BLaER1 (cell line): Measurements from ENCODE around the gene GUCA1A.
"Not testable (repeated sequence)": the region's sequence is repeated elsewhere in the genome, so short reads cannot be mapped to it uniquely, and the experiment has no call there.

Experiments used
- H3K27ac ChIP-seq: shearing (Covaris generic); formaldehyde crosslinking; 2 replicates; pipeline ENCODE4 v1.8.1; 2022
- H3K27me3 ChIP-seq: shearing (Covaris generic); formaldehyde crosslinking; 2 replicates; pipeline ENCODE4 v1.8.1; 2022
- H3K36me3 ChIP-seq: shearing (Covaris generic); formaldehyde crosslinking; 2 replicates; pipeline ENCODE4 v1.8.1; 2022
- H3K4me1 ChIP-seq: shearing (Covaris generic); formaldehyde crosslinking; 2 replicates; pipeline ENCODE4 v1.8.1; 2022
- H3K4me2 ChIP-seq: shearing (Covaris generic); formaldehyde crosslinking; 2 replicates; pipeline ENCODE4 v1.8.1; 2022
- H3K4me3 ChIP-seq: shearing (Covaris generic); formaldehyde crosslinking; 2 replicates; pipeline ENCODE4 v1.8.1; 2022
- H3K9ac ChIP-seq: shearing (Covaris generic); formaldehyde crosslinking; 2 replicates; pipeline ENCODE4 v1.8.1; 2022
- H3K9me3 ChIP-seq: shearing (Covaris generic); formaldehyde crosslinking; 2 replicates; pipeline ENCODE4 v1.8.1; 2022
- H4K20me1 ChIP-seq: shearing (Covaris generic); formaldehyde crosslinking; 2 replicates; pipeline ENCODE4 v1.8.1; 2022
- Cebpa-rat ChIP-seq: shearing (Covaris generic); IDR thresholded peaks from 2 replicates; pipeline ENCODE4 v1.8.1; 2022

GUCA1A gene

GRCh38 chr6:42203183-42203582 is 30.0 kb downstream of the GUCA1A start:
- H3K36me3 ChIP-seq: peaks cover 92% of the 10 kb centered on the region
- no peak overlapping the region for H3K27ac ChIP-seq
- H3K4me1 ChIP-seq: peaks cover 12% of the 10 kb centered on the region

GRCh38 chr6:42204768-42205282 is 31.7 kb downstream of the GUCA1A start:
- H3K27ac ChIP-seq: no peak overlapping the region
- H3K27me3 ChIP-seq: no peaks in the 10 kb centered on the region
- no peak overlapping the region for H3K4me2 ChIP-seq
- no peak for TF ChIP-seq Cebpa-rat
- peaks cover 8% of the 10 kb centered on the region; the same call in 1 of the 2 replicates for H3K9me3 ChIP-seq
- H3K4me3 ChIP-seq: no peak overlapping the region
- no peaks in the 10 kb centered on the region for H4K20me1 ChIP-seq
- no peak overlapping the region for H3K9ac ChIP-seq
- H3K4me1 ChIP-seq: peaks cover 7% of the 10 kb centered on the region
- H3K36me3 ChIP-seq: peaks cover 95% of the 10 kb centered on the region

More at GRCh38 chr6:42203183-42203582, 30.0 kb downstream of the GUCA1A start:
- H4K20me1 ChIP-seq: no peaks in the 10 kb centered on the region
- H3K4me3 ChIP-seq: no peak overlapping the region
- no peak for TF ChIP-seq Cebpa-rat
- peaks cover 20% of the 10 kb centered on the region for H3K9me3 ChIP-seq
- H3K9ac ChIP-seq: no peak overlapping the region
- H3K4me2 ChIP-seq: no peak overlapping the region
- H3K27me3 ChIP-seq: no peaks in the 10 kb centered on the region

GRCh38 chr6:42207559-42207958 is 34.4 kb downstream of the GUCA1A start:
- H3K9me3 ChIP-seq, H3K4me3 ChIP-seq, H3K27me3 ChIP-seq, H3K4me2 ChIP-seq, H4K20me1 ChIP-seq, H3K9ac ChIP-seq, H3K27ac ChIP-seq, H3K4me1 ChIP-seq: not testable (repeated sequence)
- H3K36me3 ChIP-seq: peaks cover 95% of the 10 kb centered on the region

- Histone ChIP-seq H3K9me3 (no peaks in the 10 kb centered on the region), H4K20me1 (no peaks in the 10 kb centered on the region), H3K36me3 (peaks cover 82% of the 10 kb centered on the region), H3K27me3 (no peaks in the 10 kb centered on the region), H3K9ac (no peak overlapping the region), H3K4me1 (no peaks in the 10 kb centered on the region), H3K4me3 (no peak overlapping the region), H3K4me2 (no peak overlapping the region), H3K27ac (no peak overlapping the region)
- TF ChIP-seq Cebpa-rat: no peak
Measured at GRCh38 chr6:42210551-42210950, 37.4 kb downstream of the GUCA1A start.

- Histone ChIP-seq H3K4me2 (no peak overlapping the region), H3K9ac (no peak overlapping the region), H3K27ac (no peak overlapping the region), H3K4me3 (no peak overlapping the region), H3K27me3 (no peaks in the 10 kb centered on the region), H3K4me1 (peaks cover 5% of the 10 kb centered on the region), H3K9me3 (no peaks in the 10 kb centered on the region), H4K20me1 (no peaks in the 10 kb centered on the region), H3K36me3 (peaks cover 72% of the 10 kb centered on the region)
- TF ChIP-seq Cebpa-rat: no peak
Measured at GRCh38 chr6:42211726-42212125, 38.6 kb downstream of the GUCA1A start.

- no peak for TF ChIP-seq Cebpa-rat
- Histone ChIP-seq H3K9ac (no peak overlapping the region), H3K27ac (no peak overlapping the region), H3K4me3 (no peak overlapping the region), H3K4me1 (peaks cover 9% of the 10 kb centered on the region), H4K20me1 (no peaks in the 10 kb centered on the region), H3K9me3 (no peaks in the 10 kb centered on the region), H3K4me2 (no peak overlapping the region), H3K36me3 (peaks cover 65% of the 10 kb centered on the region), H3K27me3 (no peaks in the 10 kb centered on the region)
Measured at GRCh38 chr6:42212442-42212841, 39.3 kb downstream of the GUCA1A start.

- H3K9me3 ChIP-seq, H4K20me1 ChIP-seq, H3K4me1 ChIP-seq, H3K27ac ChIP-seq, H3K27me3 ChIP-seq: not testable (repeated sequence)
- Histone ChIP-seq H3K4me3 (peak overlapping the region; percentile 88), H3K4me2 (peak overlapping the region; percentile 88), H3K36me3 (peaks cover 28% of the 10 kb centered on the region), H3K9ac (peak overlapping the region; percentile 95)
Measured at GRCh38 chr6:42216495-42216894, 43.3 kb downstream of the GUCA1A start.

- no peaks in the 10 kb centered on the region for H4K20me1 ChIP-seq
- H3K36me3 ChIP-seq: peaks cover 21% of the 10 kb centered on the region
- H3K4me2 ChIP-seq: peak overlapping the region; percentile 88
- H3K27me3 ChIP-seq: no peaks in the 10 kb centered on the region
- H3K9ac ChIP-seq: peak overlapping the region; percentile 95
- peak overlapping the region; percentile 89 for H3K27ac ChIP-seq
- peaks cover 9% of the 10 kb centered on the region for H3K4me1 ChIP-seq
- peak overlapping the region; percentile 88 for H3K4me3 ChIP-seq
- H3K9me3 ChIP-seq: no peaks in the 10 kb centered on the region
- TF ChIP-seq Cebpa-rat: no peak
Measured at GRCh38 chr6:42217157-42217518, 44.0 kb downstream of the GUCA1A start.

- Histone ChIP-seq H3K4me1 (peaks cover 9% of the 10 kb centered on the region), H3K4me2 (peak within 1 kb of the TSS; percentile 88), H3K36me3 (peaks cover 15% of the 10 kb centered on the region), H3K4me3 (peak within 1 kb of the TSS; percentile 88), H3K27me3 (no peaks in the 10 kb centered on the region), H3K9ac (peak within 1 kb of the TSS; percentile 95), H4K20me1 (no peaks in the 10 kb centered on the region), H3K27ac (peak within 1 kb of the TSS; percentile 89), H3K9me3 (no peaks in the 10 kb centered on the region)
- no peak for TF ChIP-seq Cebpa-rat
Measured at GRCh38 chr6:42217519-42218367, 44.6 kb downstream of the GUCA1A start, which contains the start of gene MRPS10. TSS of gene MRPS10 (minus strand) at chr6:42217861. CDS start at chr6:42217849, 12 bp downstream.

GRCh38 chr6:42220807-42221206 is 47.6 kb downstream of the GUCA1A start:
- H3K4me1 ChIP-seq: peaks cover 9% of the 10 kb centered on the region
- no peaks in the 10 kb centered on the region for H3K9me3 ChIP-seq
- H3K4me2 ChIP-seq: no peak overlapping the region
- no peak overlapping the region for H3K27ac ChIP-seq
- no peaks in the 10 kb centered on the region for H3K27me3 ChIP-seq
- H3K36me3 ChIP-seq: no peaks in the 10 kb centered on the region
- no peaks in the 10 kb centered on the region for H4K20me1 ChIP-seq
- TF ChIP-seq Cebpa-rat: no peak
- H3K9ac ChIP-seq: no peak overlapping the region
- H3K4me3 ChIP-seq: no peak overlapping the region
